Suppressor macrophage (primary cell): ENCODE data around the gene TMEM151B.
A peak's percentile ranks its signal among the peaks of the same experiment; 100 is the strongest.

Experiments
- DNase-seq, 4 experiments: peaks; one replicate each; pipeline ENCODE4 v3.0.0-alpha.2; 2020 to 2022
- total RNA-seq, 17 experiments: gene quantifications; one replicate each; lab custom pipeline; 2026; ENCODE audit warnings: mixed read lengths in 6 of 17, inconsistent platforms in 3 of 17; lab: John Stamatoyannopoulos, UW

Gene TMEM151B
- total RNA-seq: 0 to 2.8 (median 0) reads per million in 17 experiments

DNA sequence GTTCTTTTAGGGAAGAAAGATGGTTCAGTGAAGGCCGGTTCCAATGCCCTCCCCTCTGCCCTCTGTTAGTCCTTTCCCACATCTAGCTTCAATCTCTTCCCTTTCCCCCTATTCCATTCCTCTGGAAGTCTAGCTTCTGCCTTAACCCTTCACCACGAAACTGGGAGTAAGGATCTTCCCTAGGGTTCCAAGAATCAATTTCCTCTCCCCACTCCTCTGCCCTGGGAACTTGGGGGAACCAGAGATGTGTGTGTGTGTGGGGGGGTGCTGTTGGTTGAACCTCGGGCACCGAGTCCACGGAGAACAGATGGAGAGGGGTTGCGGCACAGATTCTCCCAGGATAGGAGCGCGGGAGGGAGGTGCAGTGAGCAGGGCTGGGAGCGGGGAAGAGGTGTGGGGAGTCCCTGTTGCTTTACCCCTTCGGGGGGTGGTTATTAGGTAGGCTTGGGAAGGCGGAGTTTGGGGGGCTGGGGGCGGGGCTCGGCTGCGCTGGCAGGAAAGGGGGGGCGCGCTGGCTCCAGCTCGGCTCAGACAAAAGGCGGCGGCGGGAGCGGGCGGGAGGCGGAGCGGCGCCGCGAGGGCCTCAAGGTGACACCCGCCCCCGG lies at the start of gene TMEM151B:
Gene TMEM151B (plus strand): TSS at position 530 of the 605 bp plus-strand sequence. CDS start 293 bp downstream, outside the sequence.
- no peak for DNase-seq

DNA sequence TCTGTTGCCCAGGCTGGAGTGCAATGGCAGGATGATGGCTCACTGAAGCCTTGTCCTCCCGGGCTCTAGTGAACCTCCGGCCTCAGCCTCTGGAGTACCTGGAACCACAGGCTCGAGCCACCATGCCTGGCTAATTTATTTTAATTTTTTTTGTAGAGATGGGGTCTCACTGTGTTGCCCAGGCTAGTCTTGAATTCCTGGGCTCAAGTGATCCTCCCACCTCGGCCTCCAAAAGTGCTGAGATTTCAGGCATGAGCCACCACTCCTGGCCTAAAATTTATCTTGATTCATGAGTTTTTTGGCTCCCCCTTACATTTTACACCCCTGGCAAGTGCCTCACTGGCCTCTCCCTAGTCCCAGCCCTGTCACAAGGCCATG lies 49.3 kb upstream of the TMEM151B start:
- no peak for DNase-seq

DNA sequence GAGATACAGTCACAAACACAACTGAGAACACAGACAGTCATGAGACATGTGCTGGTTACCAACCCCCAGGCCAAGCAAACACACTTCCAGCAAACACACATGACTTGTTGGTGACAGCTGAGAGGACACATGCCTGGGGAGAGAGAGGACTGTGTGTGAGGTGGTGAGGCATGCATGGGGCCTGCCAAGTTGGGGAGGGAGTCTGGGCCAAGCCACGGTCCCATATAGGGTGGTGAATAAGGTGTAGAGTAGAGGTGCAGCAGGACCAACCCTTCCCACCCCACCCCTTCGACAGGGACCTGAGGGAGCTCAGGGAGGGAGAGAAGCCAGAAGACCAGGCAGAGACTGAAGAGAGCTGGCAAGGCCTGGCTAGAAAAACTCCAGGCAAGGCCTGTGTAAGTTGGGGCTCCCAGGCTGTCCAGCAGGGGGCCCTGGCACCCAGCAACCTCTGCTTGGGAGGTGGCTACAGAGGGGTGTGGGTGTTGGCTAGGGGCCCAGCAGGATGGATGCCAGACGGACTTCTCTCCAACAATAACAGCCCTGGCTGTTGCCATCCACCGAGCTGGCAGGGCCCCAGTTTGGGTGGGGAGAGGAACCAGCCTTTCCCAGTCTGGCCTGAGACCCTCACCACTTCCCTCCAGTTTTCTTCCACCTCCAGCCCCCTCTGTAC lies 48.8 kb upstream of the TMEM151B start:
- peak; percentile 80 to 89 (median 84) for DNase-seq

DNA sequence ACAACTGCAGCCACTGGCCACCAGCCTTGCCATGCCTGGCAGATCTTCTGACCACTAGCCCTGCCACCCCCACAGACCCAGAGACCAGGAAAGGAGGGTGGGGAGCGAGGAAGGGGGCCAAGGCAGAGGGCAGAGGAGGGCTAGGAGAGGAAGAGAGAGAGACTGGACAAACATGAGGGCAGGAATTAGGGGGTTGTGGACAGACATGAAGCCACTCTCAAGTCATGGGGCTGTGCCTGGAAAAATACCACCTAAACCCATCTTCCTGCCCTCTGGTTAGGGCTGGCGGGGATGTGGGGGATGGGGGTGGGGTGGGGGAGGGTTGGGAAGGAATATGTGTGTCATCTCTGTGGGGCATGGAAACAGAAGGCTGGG lies 48.3 kb upstream of the TMEM151B start:
- no peak for DNase-seq

DNA sequence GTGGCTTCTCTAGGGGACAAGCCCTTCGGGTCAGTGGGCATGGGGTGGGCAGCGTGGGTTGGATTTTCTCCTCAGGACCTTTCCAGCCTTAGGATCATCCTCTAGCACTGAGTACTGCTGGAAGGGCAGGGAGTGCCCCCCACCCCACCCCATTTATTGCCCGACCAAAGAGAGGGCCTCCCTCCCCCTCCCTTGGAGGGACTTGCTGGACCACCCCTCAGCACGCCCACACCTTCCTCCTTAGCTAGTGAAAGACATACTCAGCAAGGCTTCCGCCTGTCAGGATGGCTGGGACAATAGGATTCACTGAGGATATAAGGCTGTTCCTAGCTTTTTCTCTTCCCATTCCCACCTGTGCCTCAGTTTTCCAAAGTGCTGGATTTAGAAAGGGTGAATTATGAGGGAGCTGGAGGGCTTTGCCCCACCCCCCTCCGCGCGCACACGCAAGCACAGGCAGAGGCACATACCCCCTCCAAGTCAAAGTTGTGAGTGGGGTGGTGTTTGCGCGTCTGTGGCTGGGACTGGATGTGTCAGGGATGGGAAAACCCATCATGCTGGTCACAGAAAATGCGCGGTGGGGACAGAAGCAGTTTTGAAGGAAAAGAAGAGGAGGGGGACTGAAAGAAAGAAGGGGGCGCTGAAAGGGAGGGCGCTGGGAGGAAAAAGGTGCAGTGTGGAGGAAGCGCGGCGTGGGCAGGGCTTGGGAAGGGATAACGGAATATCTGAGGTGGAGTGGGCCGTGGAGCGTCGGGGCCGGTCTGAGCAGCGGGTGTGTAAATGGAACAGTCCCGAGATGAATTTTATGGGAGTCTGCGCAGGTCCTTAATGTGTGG lies 47.5 kb upstream of the TMEM151B start:
- DNase-seq: no peak

DNA sequence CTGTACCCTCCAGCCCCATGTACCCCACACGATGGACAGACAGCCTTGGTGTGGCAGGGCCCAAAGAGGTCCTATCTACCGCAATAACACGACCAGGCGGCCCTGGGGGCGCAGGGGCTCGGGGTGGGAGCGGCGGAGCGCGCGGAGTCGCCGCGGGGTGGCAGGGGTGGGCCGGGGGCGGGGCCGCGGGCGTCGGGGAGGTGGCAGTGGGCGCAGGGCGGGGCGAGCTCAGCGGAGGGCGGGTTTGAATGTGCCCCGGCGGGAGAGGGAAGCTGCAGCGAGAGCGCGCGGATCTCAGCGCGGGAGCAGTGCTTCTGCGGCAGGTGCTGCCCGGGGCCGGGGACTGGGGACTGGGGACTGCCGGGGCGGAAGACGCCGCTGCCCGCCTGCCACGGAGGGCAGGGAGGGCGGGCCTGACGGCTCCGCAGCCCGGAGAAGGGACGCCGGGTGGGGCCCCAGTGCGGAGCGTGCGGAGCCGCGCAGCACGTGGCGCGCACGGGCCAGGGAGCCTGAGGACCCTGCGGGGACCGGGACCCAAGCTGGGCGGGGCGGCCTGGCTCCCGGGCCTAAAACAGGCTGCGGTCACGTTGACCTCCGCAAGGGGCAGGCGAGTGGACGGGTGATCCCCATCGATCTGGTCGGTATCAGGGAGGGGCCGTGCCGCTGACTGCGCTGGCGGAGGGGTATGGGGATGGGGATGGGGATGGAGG lies 46.8 kb upstream of the TMEM151B start, which contains the start of gene SLC29A1:
Gene SLC29A1 (plus strand): TSS at position 277 of the 710 bp plus-strand sequence. CDS start 3,719 bp downstream, outside the sequence.
- DNase-seq: peak; percentile 59 to 84 (median 68)

DNA sequence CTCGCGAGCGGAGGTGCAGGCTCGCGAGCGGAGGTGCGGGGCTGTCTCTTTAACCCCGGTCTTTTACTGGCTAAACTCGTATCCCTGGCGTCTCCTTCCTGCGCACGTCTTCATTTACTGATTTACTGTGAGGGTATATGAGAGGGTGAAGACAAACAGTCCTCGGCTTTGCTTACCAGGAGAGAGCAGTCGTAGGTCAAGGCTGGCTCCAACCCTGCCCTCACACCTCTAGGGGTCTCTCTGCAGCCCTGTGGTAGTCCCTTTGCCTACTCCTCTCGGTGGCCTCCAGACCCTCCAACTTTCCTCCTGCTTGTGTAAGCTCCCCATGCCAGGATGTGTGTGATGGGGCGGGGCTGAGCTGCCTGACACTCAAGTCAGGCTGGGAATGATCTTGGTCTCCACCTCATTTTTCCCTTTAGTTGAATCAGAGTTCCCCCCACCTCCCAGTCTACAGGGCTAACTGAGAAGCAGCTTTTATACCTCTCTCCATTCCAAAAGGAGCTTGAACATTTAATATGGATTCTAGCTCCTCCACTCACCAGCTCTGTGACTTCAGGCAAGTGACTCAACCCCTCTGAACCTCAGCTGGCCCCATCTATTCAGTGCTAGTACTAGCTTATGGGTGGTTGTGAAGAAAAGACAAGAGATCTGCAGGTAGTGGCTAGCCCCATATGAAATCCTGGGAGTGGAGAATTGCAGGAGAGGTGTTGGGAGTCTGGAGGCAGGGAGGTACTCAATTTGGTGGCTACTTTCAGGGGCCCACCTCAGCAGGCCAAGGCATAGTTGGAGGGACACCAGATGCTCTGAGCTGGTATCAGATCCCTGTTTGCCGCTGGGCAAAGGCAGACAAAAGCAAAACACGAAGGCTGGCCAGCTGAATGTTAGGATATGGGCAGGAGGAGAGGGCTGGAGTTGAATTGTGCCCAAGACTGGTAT lies 46.0 kb upstream of the TMEM151B start:
- DNase-seq: no peak

DNA sequence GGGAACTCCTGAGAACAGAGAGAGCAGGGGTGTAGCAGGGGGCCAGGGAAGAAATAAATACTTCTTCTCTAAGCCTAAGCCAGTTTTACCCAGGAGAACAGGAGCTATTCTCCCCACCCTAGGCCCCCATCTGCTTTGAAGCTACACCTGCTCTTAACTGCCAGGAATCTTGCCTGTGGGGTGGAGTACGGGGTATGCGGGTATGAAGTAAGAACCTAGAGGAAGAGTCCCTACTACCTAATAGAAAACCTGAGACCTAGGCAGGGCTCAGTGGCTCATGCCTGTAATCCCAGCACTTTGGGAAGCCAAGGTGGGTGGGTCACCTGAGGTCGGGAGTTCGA lies 45.3 kb upstream of the TMEM151B start:
- DNase-seq: no peak

DNA sequence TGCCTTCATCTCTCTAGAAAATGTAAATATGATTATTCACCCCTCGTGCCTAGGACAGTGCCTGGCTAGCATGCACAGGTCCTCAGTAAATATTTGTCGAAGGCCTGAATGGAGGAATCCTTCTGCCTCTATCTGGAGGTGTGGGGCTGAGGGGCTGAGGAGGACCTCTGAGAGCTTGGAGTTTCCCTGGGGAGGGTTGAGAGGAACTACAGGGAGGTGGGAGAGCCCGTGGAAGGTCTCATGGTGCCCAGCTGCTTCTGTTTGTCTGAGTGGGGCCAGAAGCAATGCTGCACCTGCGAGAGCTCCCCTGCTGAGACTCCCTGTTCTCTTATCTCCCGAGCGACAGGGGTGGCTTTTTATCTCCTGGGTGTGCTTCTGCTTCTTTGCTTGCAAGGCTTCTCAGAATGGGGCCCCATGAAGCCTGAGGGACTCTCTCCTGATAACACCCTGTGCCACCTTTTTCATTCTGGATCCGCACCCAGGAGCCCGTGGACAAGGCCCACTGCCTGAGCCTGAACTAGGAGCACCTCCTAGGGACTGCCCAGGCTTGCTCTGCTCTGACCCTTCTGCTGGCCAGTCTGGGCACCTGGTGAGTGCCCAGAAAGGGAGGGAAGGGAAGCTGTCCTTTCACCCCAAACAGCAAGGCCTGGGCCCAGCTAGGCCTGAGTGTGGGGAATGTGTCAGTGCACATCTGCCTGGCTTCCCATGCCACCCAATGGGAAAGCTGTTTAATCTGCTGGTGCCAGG lies 44.5 kb upstream of the TMEM151B start:
- DNase-seq: no peak

DNA sequence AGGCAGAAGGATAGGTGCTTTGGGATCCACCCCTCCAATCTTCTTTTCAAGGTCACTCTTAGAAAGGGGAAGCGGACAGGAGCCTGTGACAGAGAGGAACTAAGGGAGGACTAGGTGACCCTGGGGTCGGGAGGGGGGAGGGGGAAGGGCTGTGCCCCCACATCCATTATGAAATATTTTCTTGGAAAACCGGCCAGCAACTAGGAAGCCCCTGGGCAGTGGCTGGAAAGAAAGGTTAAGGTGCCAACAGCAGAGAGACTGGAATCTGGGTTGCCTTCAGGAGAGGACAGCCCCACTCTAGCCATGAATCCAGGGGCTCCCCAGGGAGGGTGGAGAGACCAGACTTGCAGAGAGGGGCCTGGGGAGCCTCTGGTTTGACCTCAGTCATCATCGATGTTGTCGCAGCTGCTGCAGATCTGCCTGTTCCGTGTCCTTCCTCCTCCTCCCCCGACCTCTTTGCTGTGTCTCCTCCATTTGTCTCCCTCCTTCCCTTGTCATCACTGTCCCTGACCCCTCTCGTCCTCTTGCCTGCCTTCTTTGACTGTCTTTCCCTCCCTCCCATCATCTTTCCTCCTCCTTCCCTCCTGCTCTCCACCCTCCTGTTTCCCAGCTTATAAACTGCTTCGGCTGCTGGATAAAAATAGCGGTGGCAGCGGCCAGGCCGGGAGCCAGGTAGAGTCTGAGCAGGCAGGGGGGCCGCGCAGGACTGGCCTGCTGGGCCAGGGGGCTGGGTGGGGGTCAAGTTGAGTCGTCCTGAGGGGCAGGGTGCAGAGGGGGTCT lies 43.7 kb upstream of the TMEM151B start:
- DNase-seq: no peak

DNA sequence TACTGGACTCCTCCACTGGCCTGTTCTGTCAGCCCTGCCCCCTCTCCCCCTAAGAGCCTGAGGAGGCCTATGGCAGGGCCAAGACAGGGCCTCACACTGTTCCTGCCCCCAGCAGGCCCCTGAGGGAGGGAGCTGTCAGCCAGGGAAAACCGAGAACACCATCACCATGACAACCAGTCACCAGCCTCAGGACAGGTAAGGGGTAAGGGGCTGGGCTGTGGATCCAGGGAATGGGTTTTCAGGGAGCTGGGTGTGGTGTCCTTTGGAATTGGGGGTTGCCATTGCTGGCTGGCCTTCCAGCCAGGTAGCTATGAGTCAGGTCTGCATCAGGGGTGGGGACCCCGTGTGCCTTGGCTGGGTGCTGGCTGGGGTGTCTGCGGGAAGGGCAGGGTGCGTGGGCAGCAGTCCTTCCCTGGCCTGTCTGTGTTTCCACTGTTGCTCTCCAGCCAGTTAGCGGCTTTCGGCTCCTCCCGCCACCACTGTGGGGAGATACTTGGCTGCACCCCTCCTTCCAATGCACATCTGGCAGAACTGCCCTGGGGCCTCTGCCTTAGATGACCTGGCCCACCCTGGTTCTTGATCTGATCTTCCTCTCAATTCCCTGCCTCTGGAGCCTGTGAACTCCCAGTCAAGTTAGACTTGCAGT lies 43.0 kb upstream of the TMEM151B start:
- DNase-seq: no peak

DNA sequence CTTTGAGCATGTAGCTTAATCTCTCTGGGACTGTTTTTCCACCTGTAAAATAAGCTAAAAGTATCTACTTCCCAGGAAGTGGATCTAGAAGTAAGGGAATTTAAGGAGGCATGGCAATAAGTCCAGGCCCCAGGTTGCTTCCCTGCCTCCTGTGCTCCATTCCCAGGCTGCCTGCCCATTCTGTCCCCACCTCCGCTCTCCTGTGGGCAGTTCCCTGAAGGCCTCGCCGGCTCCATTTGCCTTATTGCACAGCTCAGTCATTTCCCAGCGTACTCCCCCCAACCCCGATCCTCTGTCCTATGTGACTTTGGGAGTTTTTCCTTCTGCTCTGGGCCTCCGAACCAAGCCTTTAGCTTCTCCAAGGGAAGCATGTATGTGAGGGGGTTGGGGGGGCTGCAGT lies 42.2 kb upstream of the TMEM151B start:
- no peak for DNase-seq

DNA sequence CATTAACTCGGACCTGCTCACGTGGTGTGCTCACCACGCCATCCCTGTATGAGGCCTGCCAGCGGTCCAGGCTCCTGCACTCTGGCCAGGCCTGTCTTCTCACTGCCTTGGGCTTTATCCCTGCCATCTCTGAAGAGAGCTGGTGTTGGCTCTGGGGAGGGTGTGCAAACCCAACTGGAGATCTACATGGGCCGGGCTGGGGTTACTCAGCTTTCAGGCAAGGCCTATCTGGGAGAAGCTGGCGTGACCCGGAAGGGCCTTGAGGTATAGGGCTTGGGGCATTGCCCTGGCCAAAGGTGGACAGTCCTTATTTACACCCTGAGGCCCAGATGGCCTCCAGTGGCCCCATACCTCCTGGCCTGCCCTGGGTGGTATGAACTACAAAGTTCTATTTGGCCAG lies 41.8 kb upstream of the TMEM151B start:
- DNase-seq: no peak

DNA sequence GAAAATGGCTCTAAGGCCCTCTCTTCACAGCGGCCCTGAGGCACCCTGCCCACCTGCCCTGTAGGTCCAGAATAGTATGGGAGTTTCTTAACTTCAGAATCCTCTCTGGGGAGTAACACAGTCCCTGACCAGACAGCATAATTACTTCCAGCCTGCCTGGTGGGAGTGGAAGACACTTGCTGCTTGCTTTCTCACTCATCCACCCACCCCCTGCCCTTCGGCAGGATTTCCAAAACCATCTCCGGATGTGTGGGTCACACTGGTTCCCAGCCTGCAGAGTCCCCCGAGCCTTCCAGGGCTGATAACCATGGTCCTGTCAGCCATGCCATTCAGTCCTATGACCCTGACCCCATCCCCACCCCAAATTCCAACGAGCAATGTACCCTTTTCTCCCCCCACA lies 41.4 kb upstream of the TMEM151B start:
- no peak for DNase-seq

DNA sequence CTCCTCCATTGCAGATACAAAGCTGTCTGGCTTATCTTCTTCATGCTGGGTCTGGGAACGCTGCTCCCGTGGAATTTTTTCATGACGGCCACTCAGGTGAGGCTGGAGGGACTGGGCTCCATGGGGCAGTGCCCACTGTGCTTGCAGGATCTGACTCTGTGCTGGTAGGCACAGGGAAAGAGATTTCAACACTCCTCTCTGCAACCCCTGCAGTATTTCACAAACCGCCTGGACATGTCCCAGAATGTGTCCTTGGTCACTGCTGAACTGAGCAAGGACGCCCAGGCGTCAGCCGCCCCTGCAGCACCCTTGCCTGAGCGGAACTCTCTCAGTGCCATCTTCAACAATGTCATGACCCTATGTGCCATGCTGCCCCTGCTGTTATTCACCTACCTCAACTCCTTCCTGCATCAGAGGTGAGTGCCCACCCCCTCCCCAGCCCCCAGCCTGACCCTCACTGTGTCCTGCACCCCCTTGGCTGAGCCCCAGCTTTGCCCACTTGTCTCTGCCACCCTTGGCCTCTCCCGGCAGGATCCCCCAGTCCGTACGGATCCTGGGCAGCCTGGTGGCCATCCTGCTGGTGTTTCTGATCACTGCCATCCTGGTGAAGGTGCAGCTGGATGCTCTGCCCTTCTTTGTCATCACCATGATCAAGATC lies 40.7 kb upstream of the TMEM151B start:
- peak in 1 of 4 experiments; percentile 49 for DNase-seq

DNA sequence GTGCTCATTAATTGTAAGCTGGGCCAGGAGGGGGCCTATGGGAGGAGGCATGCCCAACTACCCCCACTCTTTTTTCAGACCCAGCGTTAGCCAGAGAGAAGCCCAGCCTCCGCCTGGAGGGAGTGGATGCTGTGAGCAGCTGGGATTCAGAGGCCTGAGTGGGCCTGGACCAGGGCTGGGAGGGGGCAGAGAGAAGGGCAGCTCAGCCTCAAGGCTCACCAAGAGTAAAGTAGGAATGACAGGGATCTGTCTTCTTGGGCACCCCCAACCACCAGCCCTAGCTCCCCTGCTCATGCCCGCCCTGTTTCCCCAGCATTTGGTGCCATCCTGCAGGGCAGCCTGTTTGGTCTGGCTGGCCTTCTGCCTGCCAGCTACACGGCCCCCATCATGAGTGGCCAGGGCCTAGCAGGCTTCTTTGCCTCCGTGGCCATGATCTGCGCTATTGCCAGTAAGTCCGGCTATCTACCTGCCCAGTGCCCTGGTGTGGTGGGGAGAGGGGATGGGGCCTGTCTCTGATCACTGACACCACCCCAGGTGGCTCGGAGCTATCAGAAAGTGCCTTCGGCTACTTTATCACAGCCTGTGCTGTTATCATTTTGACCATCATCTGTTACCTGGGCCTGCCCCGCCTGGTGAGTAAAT lies 40.1 kb upstream of the TMEM151B start:
- DNase-seq: no peak

DNA sequence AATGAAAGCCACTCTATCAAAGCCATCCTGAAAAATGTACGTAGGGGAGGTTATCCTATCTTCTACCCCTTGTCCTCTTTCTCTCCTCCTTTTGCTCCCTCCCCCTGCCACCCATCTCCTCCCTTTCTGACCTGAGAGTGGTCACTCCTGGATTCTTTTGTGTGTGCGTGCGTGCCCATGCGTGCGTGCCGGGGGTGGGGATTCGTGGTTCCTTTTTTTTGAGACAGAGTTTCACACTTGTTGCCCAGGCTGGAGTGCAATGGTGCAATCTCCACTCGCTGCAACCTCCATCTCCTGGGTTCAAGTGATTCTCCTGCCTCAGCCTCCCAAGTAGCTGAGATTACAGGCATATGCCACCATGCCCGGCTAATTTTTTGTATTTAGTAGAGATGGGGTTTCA lies 38.8 kb upstream of the TMEM151B start:
- DNase-seq: peak in 2 of 4 experiments; percentile 54 to 62
